Esophagus squamous epithelium (tissue), 5 donors: ENCODE measurements around the gene GPC5. TPM values are rescaled to one million over a fixed set of nuclear protein-coding genes. Genes with fewer than 3 reads are reported as not detected.

ENCODE experiments used
- DNase-seq: peaks from one replicate; lab custom pipeline; 2025; lab: John Stamatoyannopoulos, UW
- H3K27ac ChIP-seq, 4 donors: fragments of 200-600 bp; sonication (generic); one replicate each; pipeline ENCODE4 v1.5.1; 2016 to 2019; ENCODE audit warnings: mild to moderate bottlenecking in 1 of 4
- H3K27me3 ChIP-seq, 4 donors: fragments of 200-600 bp; sonication (generic); 1 replicate in 3 of 4; 2 replicates in 1 of 4; pipeline versions ENCODE4 v1.5.1 to v1.6.0; 2017 to 2021; ENCODE audit warnings: antibody characterized with exemption in 1 of 4
- H3K36me3 ChIP-seq, 3 donors: fragments of 200-600 bp; sonication (generic); one replicate each; pipeline ENCODE4 v1.5.1; 2016 to 2019
- H3K4me1 ChIP-seq, 3 donors: fragments of 200-600 bp; sonication (generic); one replicate each; pipeline ENCODE4 v1.5.1; 2017 to 2019
- H3K4me3 ChIP-seq, 4 donors: fragments of 200-600 bp; sonication (generic); 1 replicate in 3 of 4; 2 replicates in 1 of 4; pipeline ENCODE4 v1.5.1; 2016 to 2019; ENCODE audit warnings: mild to moderate bottlenecking in 2 of 4, moderate library complexity in 1 of 4
- H3K9me3 ChIP-seq, 3 donors: fragments of 200-600 bp; sonication (generic); one replicate each; pipeline ENCODE4 v1.5.1; 2016 to 2019
- POLR2A ChIP-seq, 4 donors: fragments of 450-650 bp; IDR thresholded peaks; one replicate each; pipeline ENCODE4 v1.6.1; 2017; ENCODE audit warnings: antibody characterized with exemption in 4 of 4, mild to moderate bottlenecking in 4 of 4, moderate library complexity in 3 of 4
- WGBS, 2 donors: methylation state at CpG; one replicate each; pipeline ENCODE4 v1.1.5; 2018; 5-methylcytosine and 5-hydroxymethylcytosine counted together
- intact Hi-C: fragments of 100-400 bp; cut with DNase I; formaldehyde crosslinking; loops from one replicate; pipeline ENCODE4 v1.15.0; 2022
- total RNA-seq, 4 donors: library from RNA; depleted of rRNA; stranded (reverse); fragments of >200 nt; gene quantifications; one replicate each; pipeline ENCODE4 v1.1.0, GENCODE V29; 2016
- TF ChIP-seq, protein P1 (sequence below), 6 experiments: fragments of 450-650 bp in 4 of 6; fragments of 200-600 bp in 2 of 6; sonication (generic) in 2 of 6; IDR thresholded peaks; one replicate each; pipeline ENCODE4 v1.5.1; 2016 to 2019; ENCODE audit warnings: antibody characterized with exemption in 6 of 6, mild to moderate bottlenecking in 4 of 6, moderate library complexity in 4 of 6
- donor health status: DM: yes; HTN: yes; CAD: no.

Gene GPC5
- total RNA-seq, 4 donors from 2014 or later = not detected

DNA sequence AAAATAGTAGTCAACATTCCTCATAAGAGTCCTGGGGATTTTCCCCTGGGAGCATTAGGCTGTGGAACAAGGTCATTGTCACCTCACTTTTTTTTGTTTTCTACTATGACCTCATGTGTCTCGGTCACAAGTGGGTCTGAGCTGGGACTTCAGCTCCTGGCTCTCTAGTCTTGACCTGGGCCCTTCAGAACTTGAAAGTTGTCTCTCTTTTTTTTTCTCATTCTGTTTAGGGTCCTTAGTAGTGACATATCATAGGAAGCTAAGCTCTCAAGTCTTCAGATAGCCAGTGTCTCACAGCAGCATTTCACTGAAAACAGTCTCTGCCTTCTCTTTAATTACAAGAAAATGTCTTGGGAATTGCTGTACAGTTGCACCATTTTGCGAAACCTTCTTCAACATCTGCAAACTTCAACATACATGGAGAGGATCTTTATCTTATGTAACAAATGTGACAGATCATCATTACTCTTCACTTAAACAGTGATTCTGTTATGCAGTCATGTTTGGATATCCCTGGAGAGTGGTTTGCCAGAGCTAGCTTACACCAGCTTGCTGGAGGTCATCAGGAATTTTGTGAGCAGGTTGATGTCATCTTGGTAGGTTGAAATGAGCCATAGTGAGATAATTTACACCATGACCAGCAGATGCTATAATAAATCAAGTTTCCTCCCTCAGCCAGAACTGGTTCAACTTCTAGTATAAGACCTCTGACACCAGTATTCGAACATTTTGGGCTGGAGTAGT is 131.5 kb downstream of the GPC5 start:
- Histone ChIP-seq H3K4me1 (no peaks in the 10 kb centered on the region), H3K4me3 (no peak overlapping the region), H3K27me3 (no peaks in the 10 kb centered on the region), H3K36me3 (no peaks in the 10 kb centered on the region), H3K27ac (no peak overlapping the region), H3K9me3 (no peaks in the 10 kb centered on the region)
- 82 to 88% methylated on average over 3 of the region's 3 CpGs for WGBS, 2 donors
- DNase-seq = no peak
- TF ChIP-seq, protein P1, sequence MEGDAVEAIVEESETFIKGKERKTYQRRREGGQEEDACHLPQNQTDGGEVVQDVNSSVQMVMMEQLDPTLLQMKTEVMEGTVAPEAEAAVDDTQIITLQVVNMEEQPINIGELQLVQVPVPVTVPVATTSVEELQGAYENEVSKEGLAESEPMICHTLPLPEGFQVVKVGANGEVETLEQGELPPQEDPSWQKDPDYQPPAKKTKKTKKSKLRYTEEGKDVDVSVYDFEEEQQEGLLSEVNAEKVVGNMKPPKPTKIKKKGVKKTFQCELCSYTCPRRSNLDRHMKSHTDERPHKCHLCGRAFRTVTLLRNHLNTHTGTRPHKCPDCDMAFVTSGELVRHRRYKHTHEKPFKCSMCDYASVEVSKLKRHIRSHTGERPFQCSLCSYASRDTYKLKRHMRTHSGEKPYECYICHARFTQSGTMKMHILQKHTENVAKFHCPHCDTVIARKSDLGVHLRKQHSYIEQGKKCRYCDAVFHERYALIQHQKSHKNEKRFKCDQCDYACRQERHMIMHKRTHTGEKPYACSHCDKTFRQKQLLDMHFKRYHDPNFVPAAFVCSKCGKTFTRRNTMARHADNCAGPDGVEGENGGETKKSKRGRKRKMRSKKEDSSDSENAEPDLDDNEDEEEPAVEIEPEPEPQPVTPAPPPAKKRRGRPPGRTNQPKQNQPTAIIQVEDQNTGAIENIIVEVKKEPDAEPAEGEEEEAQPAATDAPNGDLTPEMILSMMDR (IDR thresholded peaks at IDR 0.05) = no peak
- no peak for TF ChIP-seq POLR2A (IDR thresholded peaks at IDR 0.05)
- intact Hi-C loops = no loop called here

DNA sequence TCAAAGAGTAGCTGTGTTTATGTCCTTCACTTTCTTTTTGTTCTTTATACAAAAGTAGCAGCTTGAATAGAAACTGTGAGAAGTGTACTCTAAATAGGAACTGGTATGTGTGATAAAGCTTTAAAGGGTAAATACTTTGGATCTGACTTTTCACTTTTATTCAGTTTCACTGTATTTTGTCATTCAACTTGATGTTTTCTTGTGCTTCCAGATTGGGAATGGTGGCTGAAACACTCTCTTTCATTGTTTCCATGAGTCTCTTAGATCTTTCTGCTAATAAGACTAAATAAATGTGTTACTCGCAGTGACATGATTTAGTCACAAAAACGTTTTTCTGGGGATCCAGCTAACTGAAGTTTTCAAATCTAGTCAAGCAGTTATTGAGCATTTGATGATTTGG is 133.2 kb downstream of the GPC5 start:
- no peak overlapping the region for H3K4me3 ChIP-seq

DNA sequence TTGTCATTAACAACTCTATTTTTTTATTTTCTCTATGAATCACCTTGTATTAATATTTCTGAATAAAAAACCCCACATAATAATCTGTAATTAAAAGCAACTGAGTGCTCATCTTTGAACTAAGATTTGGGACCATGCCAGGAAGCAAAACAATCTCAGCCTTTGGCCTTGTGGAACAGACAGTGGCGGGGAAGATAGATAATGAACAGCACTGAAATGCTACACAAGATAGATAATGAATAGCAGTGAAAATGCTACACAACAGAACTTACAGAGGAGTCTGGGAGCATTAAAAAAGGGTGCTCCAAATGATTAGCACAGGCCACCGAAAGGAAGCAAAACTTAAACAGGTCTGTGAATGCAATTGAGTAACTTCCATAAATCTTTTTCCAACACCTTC is 134.9 kb downstream of the GPC5 start:
- WGBS, 2 donors = 62 to 77% methylated on average over 2 of the region's 2 CpGs
- no peaks in the 10 kb centered on the region for H3K4me1 ChIP-seq
- no peaks in the 10 kb centered on the region for H3K9me3 ChIP-seq
- no peak for DNase-seq
- H3K36me3 ChIP-seq = no peaks in the 10 kb centered on the region
- intact Hi-C loops = no loop called here
- no peak overlapping the region for H3K4me3 ChIP-seq
- H3K27me3 ChIP-seq = no peaks in the 10 kb centered on the region
- no peak for TF ChIP-seq POLR2A (IDR thresholded peaks at IDR 0.05)
- TF ChIP-seq, protein P1 (IDR thresholded peaks at IDR 0.05) = no peak
- no peak overlapping the region for H3K27ac ChIP-seq

More for the DNA sequence above, 133.2 kb downstream of the GPC5 start:
- TF ChIP-seq, protein P1 (IDR thresholded peaks at IDR 0.05) = no peak
- Histone ChIP-seq H3K4me1 (no peaks in the 10 kb centered on the region), H3K9me3 (no peaks in the 10 kb centered on the region), H3K27me3 (no peaks in the 10 kb centered on the region), H3K27ac (no peak overlapping the region), H3K36me3 (no peaks in the 10 kb centered on the region)
- intact Hi-C loops = no loop called here
- no peak for DNase-seq
- 28 to 37% methylated on average over 2 of the region's 2 CpGs for WGBS, 2 donors

DNA sequence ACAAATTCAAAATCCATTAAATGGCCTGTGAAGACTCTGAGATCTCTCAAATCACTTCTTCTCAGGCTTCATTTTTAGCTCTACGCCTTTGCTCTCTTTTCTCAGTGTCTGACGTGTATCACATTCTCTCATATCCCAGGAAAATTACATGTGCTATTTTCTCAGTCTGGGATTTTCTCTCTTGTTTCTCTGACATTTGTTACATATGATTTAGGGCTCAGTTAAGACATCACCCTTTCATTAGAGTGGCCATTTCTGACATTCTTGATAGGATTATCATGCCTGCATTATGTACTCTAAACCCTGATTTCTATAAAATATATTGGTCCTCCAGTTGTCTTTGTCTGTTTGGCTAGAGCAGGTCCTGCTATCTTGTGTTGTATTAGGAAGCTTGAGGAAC is 136.6 kb downstream of the GPC5 start:
- Histone ChIP-seq H3K4me3 (no peak overlapping the region), H3K27me3 (no peaks in the 10 kb centered on the region), H3K27ac (no peak overlapping the region), H3K36me3 (no peaks in the 10 kb centered on the region), H3K4me1 (no peaks in the 10 kb centered on the region), H3K9me3 (no peaks in the 10 kb centered on the region)
- intact Hi-C loops = no loop called here
- WGBS, 2 donors = 88 to 95% methylated on average over 2 of the region's 2 CpGs
- TF ChIP-seq, protein P1 (IDR thresholded peaks at IDR 0.05) = no peak
- no peak for TF ChIP-seq POLR2A (IDR thresholded peaks at IDR 0.05)
- DNase-seq = no peak

DNA sequence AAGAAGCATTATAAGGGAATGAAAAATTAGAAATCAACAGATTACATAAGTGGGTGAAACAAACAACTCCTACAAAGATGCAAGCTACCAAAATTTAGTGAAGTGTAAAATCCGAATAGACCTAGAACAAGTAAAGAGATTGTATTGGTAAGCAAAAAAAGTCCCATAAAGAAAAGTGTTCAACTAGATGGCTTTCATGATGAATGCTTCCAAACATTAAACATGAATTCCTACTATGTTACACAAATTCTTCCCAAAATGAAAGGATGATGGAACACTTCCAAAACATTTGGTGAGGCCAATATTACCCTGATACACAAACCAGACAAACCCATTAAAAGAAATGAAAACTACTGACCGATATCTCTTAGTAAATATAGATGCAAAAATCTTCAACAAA is 139.0 kb downstream of the GPC5 start:
- H3K27ac ChIP-seq = no peak overlapping the region
- no peak for DNase-seq
- H3K4me3 ChIP-seq = no peak overlapping the region
- intact Hi-C loops = no loop called here
- no peaks in the 10 kb centered on the region for H3K36me3 ChIP-seq
- H3K9me3 ChIP-seq = no peaks in the 10 kb centered on the region
- no peaks in the 10 kb centered on the region for H3K27me3 ChIP-seq
- 82 to 89% methylated on average over 2 of the region's 2 CpGs for WGBS, 2 donors
- H3K4me1 ChIP-seq = no peaks in the 10 kb centered on the region
- TF ChIP-seq, protein P1 (IDR thresholded peaks at IDR 0.05) = no peak
- no peak for TF ChIP-seq POLR2A (IDR thresholded peaks at IDR 0.05)
